ENCODE data around the gene TRIM17. TPM values are rescaled to one million over a fixed set of nuclear protein-coding genes. Genes with fewer than 3 reads are reported as not detected.

TRIM17 gene
- total RNA-seq, 1 experiment from 2014 or later, result not detected

GRCh38 chr1:228361314-228362140, 55.1 kb downstream of the TRIM17 start:
- Histone ChIP-seq H3K4me1 (ENCODE audit: insufficient read depth, low read length) (no peaks in the 10 kb centered on the region; the same call in 1 of the 2 replicates), H3K36me3 (ENCODE audit: low read depth, low read length) (no peaks in the 10 kb centered on the region), H3K79me2 (ENCODE audit: low read length) (no peaks in the 10 kb centered on the region), H3K27ac (ENCODE audit: low read length) (no peak overlapping the region), H3K9me3 (ENCODE audit: low read length) (no peaks in the 10 kb centered on the region), H3K4me3 (ENCODE audit: low read length) (no peak overlapping the region), H3K9ac (ENCODE audit: low read length) (no peak overlapping the region), H3K9me2 (replicated peaks; ENCODE audit: low read length) (no peaks in the 10 kb centered on the region), H4K20me1 (ENCODE audit: low read length) (no peaks in the 10 kb centered on the region), H3K27me3 (ENCODE audit: low read length) (no peaks in the 10 kb centered on the region), H2AFZ (ENCODE audit: low read length) (no peak overlapping the region), H3F3A (ENCODE audit: low read length, unreplicated experiment) (no peaks in the 10 kb centered on the region), H3K4me2 (ENCODE audit: low read length) (no peak overlapping the region)
- BruUV-seq (replicated peaks), result no TSS peak
- ChIA-PET POLR2A (ENCODE audit: unreplicated experiment) (interaction anchor here (0.7 kb wide), 1 partner anchor 11 kb away, joined by 3 read pairs; no protein-coding TSS in a partner anchor), CTCF (no interaction called here)
- TF ChIP-seq EZH2 (IDR thresholded peaks at IDR 0.05; ENCODE audit: low read length, unreplicated experiment) (no peak), EZH2phosphoT487 (IDR thresholded peaks at IDR 0.05; ENCODE audit: borderline replicate concordance, low read length) (no peak), CTCF (conservative IDR thresholded peaks at IDR 0.05; ENCODE audit: low read depth, low read length) (no peak)
- ATAC-seq (no peak), DNase-seq (no peak)
- intact Hi-C loops (cut with micrococcal nuclease), result no loop called here

GRCh38 chr1:228360533-228361313, 55.9 kb downstream of the TRIM17 start:
- Histone ChIP-seq H3K79me2 (ENCODE audit: low read length) (no peaks in the 10 kb centered on the region), H2AFZ (ENCODE audit: low read length) (no peak overlapping the region), H3K9ac (ENCODE audit: low read length) (no peak overlapping the region), H3K27me3 (ENCODE audit: low read length) (no peaks in the 10 kb centered on the region), H3K36me3 (ENCODE audit: low read depth, low read length) (no peaks in the 10 kb centered on the region), H3K4me2 (ENCODE audit: low read length) (no peak overlapping the region), H3K4me1 (ENCODE audit: insufficient read depth, low read length) (no peaks in the 10 kb centered on the region; the same call in 1 of the 2 replicates), H3F3A (ENCODE audit: low read length, unreplicated experiment) (no peaks in the 10 kb centered on the region), H3K27ac (ENCODE audit: low read length) (no peak overlapping the region), H3K9me3 (ENCODE audit: low read length) (no peaks in the 10 kb centered on the region), H3K4me3 (ENCODE audit: low read length) (no peak overlapping the region), H4K20me1 (ENCODE audit: low read length) (no peaks in the 10 kb centered on the region), H3K9me2 (replicated peaks; ENCODE audit: low read length) (no peaks in the 10 kb centered on the region)
- no peak for ATAC-seq
- intact Hi-C loops (cut with micrococcal nuclease), result no loop called here
- POLR2A ChIA-PET (ENCODE audit: unreplicated experiment), result no interaction called here
- CTCF ChIA-PET, result no interaction called here
- BruUV-seq (replicated peaks), result no TSS peak
- TF ChIP-seq CTCF (conservative IDR thresholded peaks at IDR 0.05; ENCODE audit: low read depth, low read length) (no peak), EZH2phosphoT487 (IDR thresholded peaks at IDR 0.05; ENCODE audit: borderline replicate concordance, low read length) (no peak), EZH2 (IDR thresholded peaks at IDR 0.05; ENCODE audit: low read length, unreplicated experiment) (no peak)
- DNase-seq, result no peak

Data from PC-3 (cell line).